ENCODE measurements around the gene ARMC2. TPM values are rescaled to one million over a fixed set of nuclear protein-coding genes. Genes with fewer than 3 reads are reported as not detected.

ARMC2 gene
- total and polyA plus RNA-seq, 2 of the 8 experiments (the other 6 are each of a cell fraction or from before 2014, with no cell fraction given): 1.6 to 4.4 TPM

DNA sequence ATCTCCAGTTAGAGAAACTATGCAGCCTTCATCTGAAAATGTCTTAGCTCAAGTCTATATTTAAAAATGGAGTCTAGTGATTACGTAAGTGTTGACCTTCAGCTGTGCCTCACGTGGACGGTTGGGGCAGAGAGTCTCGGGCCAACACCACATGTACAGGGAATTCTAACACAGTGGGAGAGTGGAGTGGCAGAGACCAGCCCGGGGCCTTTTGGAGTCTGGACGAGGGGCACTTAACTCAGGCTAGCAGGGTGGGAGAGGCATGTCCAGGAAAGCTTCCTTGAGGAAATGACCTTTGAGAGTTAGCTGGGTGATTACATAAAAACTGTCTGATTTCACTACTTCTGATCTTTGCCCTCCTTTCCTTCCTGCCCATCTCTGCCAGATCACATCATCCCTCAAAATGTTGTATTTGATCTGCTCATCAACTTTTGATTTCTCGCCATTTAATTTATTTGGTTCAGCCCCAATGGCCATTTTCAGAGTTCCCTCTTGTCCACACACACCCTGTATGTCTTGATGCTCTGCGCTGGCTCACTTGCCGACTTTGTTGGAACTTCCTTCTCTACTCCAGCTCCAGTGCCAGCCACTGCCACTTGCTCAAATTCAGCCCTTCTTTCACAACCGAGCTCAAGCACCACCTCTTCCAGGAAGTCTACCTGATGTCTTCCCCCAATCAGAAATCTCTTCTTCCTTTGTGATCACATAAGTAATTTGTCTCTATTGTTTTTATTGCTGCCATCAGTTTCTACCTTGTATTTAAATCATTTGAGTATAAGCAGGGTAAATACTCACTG is 2.6 kb downstream of the ARMC2 start (continued):
- TF ChIP-seq SIX5 (IDR thresholded peaks at IDR 0.05; ENCODE audit: low read depth, low read length) (no peak), TBP (IDR thresholded peaks at IDR 0.05; ENCODE audit: low read depth, low read length) (no peak), BCL11A (IDR thresholded peaks at IDR 0.05; ENCODE audit: low read depth in 2 of 2, low read length in 2 of 2) (no peak), RXRA (IDR thresholded peaks at IDR 0.05; ENCODE audit: insufficient read depth, low read depth, low read length) (no peak), SUZ12 (IDR thresholded peaks at IDR 0.05; ENCODE audit: low read length) (no peak), KDM4A (IDR thresholded peaks at IDR 0.05; ENCODE audit: low read depth, low read length, severe bottlenecking) (no peak)

Data from H1 (cell line).